NB4 (cell line): Measurements from ENCODE around the gene DDX6.

Source experiments
- CTCF ChIP-seq: IDR thresholded peaks from one replicate; pipeline ENCODE4 v1.5.1; 2012; ENCODE audit warnings: low read depth, low read length
- MYC ChIP-seq: IDR thresholded peaks from 2 replicates; pipeline ENCODE4 v1.6.1; 2011; ENCODE audit warnings: low read depth, low read length
- POLR2A ChIP-seq: IDR thresholded peaks from 2 replicates; pipeline ENCODE4 v1.6.1; 2011; ENCODE audit warnings: mild to moderate bottlenecking; ENCODE audit not compliant: insufficient read length; ENCODE audit errors: extremely low read depth

- TF ChIP-seq CTCF (no peak), POLR2A (no peak), MYC (no peak)
Measured at GRCh38 chr11:118819334-118820024, 28.5 kb upstream of the DDX6 start.
